Nephron progenitor cell (in vitro differentiated cells): ENCODE results near the gene GET4.
"Not testable (repeated sequence)": the region's sequence is repeated elsewhere in the genome, so short reads cannot be mapped to it uniquely, and the experiment has no call there.

ENCODE experiments used
- DNase-seq: peaks from one replicate; pipeline ENCODE4 v3.0.0; 2021
- H3K27ac Mint-ChIP-seq: 2 replicates; pipeline ENCODE4 v1.8.0; 2021; ENCODE audit warnings: mild to moderate bottlenecking, moderate library complexity, mixed read lengths
- H3K27me3 Mint-ChIP-seq: 2 replicates; pipeline ENCODE4 v1.8.0; 2021; ENCODE audit warnings: mild to moderate bottlenecking, low read depth, mixed read lengths; ENCODE audit not compliant: poor library complexity
- H3K36me3 Mint-ChIP-seq: 2 replicates; pipeline ENCODE4 v1.8.0; 2021; ENCODE audit warnings: low read depth, mixed read lengths
- H3K4me1 Mint-ChIP-seq: 2 replicates; pipeline ENCODE4 v1.8.0; 2021; ENCODE audit warnings: mixed read lengths
- H3K4me3 Mint-ChIP-seq: 2 replicates; pipeline ENCODE4 v1.8.0; 2021; ENCODE audit warnings: mild to moderate bottlenecking, moderate library complexity, mixed read lengths
- H3K9me3 Mint-ChIP-seq: 2 replicates; pipeline ENCODE4 v1.8.0; 2021; ENCODE audit warnings: mild to moderate bottlenecking, moderate library complexity, mixed read lengths
- TF ChIP-seq, protein P1 (sequence below): fragments of 200-600 bp; sonication (generic); IDR thresholded peaks from 2 replicates; pipeline ENCODE4 v1.5.0; 2021; ENCODE audit warnings: antibody characterized with exemption

Gene GET4

DNA sequence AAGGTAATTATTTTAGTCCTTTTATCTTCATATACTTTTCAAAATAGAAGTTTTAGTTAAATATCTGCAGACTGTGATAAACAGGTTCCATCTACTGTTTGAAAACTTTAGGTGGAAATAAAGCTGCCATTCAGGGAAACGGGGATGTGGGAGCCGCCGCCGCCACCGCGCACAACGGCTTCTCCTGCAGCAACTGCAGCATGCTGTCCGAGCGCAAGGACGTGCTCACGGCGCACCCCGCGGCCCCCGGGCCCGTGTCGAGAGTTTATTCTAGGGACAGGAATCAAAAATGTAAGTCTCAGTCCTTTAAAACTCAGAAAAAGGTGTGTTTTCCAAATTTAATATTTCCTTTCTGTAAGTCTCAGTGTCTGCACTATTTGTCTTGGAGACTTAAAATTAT, 33.1 kb upstream of the GET4 start:
- peaks cover 14% of the 10 kb centered on the region for H3K4me1 Mint-ChIP-seq
- no peaks in the 10 kb centered on the region for H3K27me3 Mint-ChIP-seq
- peaks cover 3% of the 10 kb centered on the region for H3K9me3 Mint-ChIP-seq
- DNase-seq = no peak
- TF ChIP-seq, protein P1, sequence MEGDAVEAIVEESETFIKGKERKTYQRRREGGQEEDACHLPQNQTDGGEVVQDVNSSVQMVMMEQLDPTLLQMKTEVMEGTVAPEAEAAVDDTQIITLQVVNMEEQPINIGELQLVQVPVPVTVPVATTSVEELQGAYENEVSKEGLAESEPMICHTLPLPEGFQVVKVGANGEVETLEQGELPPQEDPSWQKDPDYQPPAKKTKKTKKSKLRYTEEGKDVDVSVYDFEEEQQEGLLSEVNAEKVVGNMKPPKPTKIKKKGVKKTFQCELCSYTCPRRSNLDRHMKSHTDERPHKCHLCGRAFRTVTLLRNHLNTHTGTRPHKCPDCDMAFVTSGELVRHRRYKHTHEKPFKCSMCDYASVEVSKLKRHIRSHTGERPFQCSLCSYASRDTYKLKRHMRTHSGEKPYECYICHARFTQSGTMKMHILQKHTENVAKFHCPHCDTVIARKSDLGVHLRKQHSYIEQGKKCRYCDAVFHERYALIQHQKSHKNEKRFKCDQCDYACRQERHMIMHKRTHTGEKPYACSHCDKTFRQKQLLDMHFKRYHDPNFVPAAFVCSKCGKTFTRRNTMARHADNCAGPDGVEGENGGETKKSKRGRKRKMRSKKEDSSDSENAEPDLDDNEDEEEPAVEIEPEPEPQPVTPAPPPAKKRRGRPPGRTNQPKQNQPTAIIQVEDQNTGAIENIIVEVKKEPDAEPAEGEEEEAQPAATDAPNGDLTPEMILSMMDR = no peak
- H3K36me3 Mint-ChIP-seq = peaks cover 76% of the 10 kb centered on the region
- H3K4me3 Mint-ChIP-seq = no peak overlapping the region
- H3K27ac Mint-ChIP-seq = no peak overlapping the region

DNA sequence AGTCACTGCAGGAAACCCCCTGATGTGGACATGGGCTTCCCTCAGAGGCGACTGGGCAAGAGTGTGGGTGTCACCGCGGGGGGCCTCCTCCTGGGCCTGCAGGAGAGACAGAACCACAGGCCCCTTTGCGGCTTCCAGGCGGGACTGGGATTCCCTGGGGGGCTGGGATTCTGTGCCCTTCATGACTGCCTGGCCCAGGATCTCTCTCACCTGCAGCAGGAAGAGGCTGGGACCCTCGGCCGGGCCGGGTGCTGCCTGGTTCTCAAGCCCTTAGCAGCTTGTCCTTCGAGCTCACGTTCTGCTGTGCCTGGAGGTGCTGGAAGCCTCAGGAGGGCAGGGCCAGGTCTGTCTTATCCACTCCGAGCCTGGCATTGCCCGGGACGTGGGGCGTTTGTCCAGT, 32.3 kb upstream of the GET4 start:
- Mint-ChIP-seq H3K27ac (peak overlapping the region; percentile 19), H3K36me3 (peaks cover 76% of the 10 kb centered on the region), H3K4me1 (peaks cover 14% of the 10 kb centered on the region), H3K9me3 (peaks cover 9% of the 10 kb centered on the region), H3K4me3 (no peak overlapping the region), H3K27me3 (no peaks in the 10 kb centered on the region)
- TF ChIP-seq, protein P1 = no peak
- DNase-seq = no peak

DNA sequence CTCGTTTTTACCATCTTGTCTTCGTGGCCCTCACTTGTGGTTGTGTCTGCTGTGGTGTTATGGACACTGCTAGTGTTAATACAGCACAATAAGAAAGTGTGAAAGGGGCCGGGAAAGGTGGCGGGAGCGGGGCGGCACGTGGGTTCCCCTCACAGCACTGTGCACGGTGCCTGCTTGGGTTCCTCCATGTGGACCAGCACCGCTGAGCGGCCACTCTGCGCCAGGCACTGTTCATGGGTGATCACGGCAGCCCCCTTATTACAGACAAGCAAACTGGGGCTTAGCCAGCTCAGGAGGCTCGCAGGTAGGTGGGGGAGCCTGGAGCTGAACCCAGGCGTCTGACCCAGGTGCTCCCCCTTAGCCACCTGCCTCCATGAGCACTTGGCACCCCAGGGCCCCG, 31.8 kb upstream of the GET4 start:
- H3K27ac Mint-ChIP-seq = no peak overlapping the region
- H3K36me3 Mint-ChIP-seq = peaks cover 78% of the 10 kb centered on the region
- H3K27me3 Mint-ChIP-seq = no peaks in the 10 kb centered on the region
- TF ChIP-seq, protein P1 = no peak
- no peak overlapping the region for H3K4me3 Mint-ChIP-seq
- DNase-seq = no peak
- peaks cover 9% of the 10 kb centered on the region for H3K9me3 Mint-ChIP-seq
- H3K4me1 Mint-ChIP-seq = peaks cover 14% of the 10 kb centered on the region

DNA sequence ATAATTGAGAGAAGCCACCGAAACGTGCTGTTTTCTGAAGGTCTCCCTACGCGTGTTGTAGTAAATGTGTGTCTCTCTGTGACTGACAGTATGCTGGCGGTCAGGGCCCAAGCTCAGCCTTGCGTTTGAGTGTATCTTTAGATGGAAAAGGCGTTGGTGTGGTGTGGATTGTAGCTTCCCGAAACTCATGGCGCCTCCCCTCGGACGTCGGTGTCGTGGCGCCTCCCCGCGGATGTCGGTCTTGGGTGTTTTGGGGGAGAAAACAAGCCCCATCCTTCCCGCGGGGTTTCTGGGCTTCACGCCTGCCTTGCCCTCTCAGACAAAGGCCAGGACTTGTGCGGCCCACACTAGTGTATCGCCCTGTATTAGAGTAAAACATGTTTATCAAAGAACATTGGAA, 31.3 kb upstream of the GET4 start:
- Mint-ChIP-seq H3K4me3 (no peak overlapping the region), H3K36me3 (peaks cover 78% of the 10 kb centered on the region), H3K27me3 (no peaks in the 10 kb centered on the region), H3K9me3 (peaks cover 9% of the 10 kb centered on the region), H3K4me1 (peaks cover 14% of the 10 kb centered on the region), H3K27ac (peak overlapping the region; percentile 39)
- TF ChIP-seq, protein P1 = no peak
- DNase-seq = no peak

DNA sequence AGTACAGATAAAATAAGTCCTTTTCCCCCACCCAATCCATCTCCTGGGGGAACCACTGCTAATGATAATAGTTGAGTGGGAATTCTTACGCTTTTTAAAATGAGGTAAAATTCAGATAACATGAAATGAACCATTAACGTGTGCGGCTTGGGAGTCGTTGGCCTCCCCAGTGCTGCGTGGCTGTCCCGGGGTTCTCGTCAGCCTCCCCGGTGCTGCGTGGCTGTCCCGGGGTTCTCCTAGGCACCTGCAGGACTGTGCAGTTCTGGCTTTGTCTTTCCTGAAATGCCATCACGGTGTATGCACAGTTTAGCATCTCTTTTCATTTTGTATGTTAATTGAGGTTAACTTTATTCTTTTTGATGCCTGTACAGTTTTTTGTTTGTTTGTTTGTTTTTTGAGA, 30.6 kb upstream of the GET4 start:
- H3K27ac Mint-ChIP-seq = no peak overlapping the region
- H3K36me3 Mint-ChIP-seq = peaks cover 76% of the 10 kb centered on the region
- H3K27me3 Mint-ChIP-seq = no peaks in the 10 kb centered on the region
- TF ChIP-seq, protein P1 = no peak
- peaks cover 9% of the 10 kb centered on the region for H3K9me3 Mint-ChIP-seq
- peaks cover 14% of the 10 kb centered on the region for H3K4me1 Mint-ChIP-seq
- no peak for DNase-seq
- no peak overlapping the region for H3K4me3 Mint-ChIP-seq

DNA sequence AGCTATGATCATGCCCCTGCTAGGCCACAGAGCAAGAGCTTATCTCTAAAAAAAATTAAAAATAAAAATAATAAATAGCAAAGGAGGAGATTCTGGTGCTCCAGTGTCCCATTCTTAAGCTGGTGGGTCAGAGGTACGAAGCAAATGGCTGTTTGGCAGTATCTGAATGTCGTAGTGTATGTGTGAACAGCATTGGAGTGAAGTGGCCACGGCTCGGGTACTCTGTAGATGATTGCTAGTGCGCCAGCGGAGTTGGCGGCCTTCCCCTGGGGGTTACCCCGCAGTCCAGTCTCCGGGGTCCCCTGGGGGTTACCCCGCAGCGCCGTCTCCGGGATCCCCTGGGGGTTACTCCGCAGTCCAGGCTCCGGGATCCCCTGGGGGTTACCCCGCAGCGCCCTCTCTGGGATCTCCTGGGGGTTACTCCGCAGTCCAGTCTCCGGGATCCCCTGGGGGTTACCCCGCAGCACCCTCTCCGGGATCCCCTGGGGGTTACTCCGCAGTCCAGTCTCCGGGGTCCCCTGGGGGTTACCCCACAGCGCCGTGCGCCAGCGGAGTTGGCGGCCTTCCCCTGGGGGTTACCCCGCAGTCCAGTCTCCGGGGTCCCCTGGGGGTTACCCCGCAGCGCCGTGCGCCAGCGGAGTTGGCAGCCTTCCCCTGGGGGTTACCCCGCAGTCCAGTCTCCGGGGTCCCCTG, 29.2 kb upstream of the GET4 start:
- not testable (repeated sequence) for H3K4me3 Mint-ChIP-seq, H3K27ac Mint-ChIP-seq, H3K27me3 Mint-ChIP-seq, H3K4me1 Mint-ChIP-seq, DNase-seq, H3K9me3 Mint-ChIP-seq
- H3K36me3 Mint-ChIP-seq = peaks cover 72% of the 10 kb centered on the region

DNA sequence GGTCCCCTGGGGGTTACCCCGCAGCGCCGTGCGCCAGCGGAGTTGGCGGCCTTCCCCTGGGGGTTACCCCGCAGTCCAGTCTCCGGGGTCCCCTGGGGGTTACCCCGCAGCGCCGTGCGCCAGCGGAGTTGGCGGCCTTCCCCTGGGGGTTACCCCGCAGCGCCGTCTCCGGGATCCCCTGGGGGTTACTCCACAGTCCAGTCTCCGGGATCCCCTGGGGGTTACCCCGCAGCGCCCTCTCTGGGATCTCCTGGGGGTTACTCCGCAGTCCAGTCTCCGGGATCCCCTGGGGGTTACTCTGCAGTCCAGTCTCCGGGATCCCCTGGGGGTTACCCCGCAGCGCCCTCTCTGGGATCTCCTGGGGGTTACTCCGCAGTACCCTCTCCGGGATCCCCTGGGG, 28.6 kb upstream of the GET4 start:
- H3K27me3 Mint-ChIP-seq, H3K4me1 Mint-ChIP-seq, DNase-seq, H3K9me3 Mint-ChIP-seq, H3K4me3 Mint-ChIP-seq, H3K27ac Mint-ChIP-seq: not testable (repeated sequence)
- peaks cover 71% of the 10 kb centered on the region for H3K36me3 Mint-ChIP-seq
